MM.1S (cell line): Measurements from ENCODE around the gene RREB1.

Experiments used
- DNase-seq: peaks from one replicate; pipeline ENCODE4 v3.0.0-alpha.2; 2015
- H2AFZ ChIP-seq: fragments of 300-600 bp; sonication (generic); 2 replicates; pipeline ENCODE4 v1.6.0; 2016; ENCODE audit warnings: antibody characterized with exemption, low read length
- H3F3A ChIP-seq: fragments of 300-600 bp; sonication (generic); 2 replicates; pipeline ENCODE4 v1.6.1; 2016; ENCODE audit warnings: mild to moderate bottlenecking, antibody characterized with exemption, low read length, moderate library complexity, mixed read lengths; ENCODE audit not compliant: insufficient read depth
- H3K27ac ChIP-seq: fragments of 300-600 bp; sonication (generic); 2 replicates; pipeline ENCODE4 v1.5.1; 2016; ENCODE audit warnings: mild to moderate bottlenecking, low read length
- H3K27me3 ChIP-seq: fragments of 300-600 bp; sonication (generic); replicated peaks from 2 replicates; pipeline ENCODE4 v1.6.0; 2016; ENCODE audit warnings: low read length; ENCODE audit not compliant: insufficient read depth
- H3K36me3 ChIP-seq: fragments of 300-600 bp; sonication (generic); replicated peaks from 2 replicates; pipeline ENCODE4 v1.6.1; 2016; ENCODE audit warnings: mild to moderate bottlenecking, low read length, mixed read lengths; ENCODE audit not compliant: insufficient read depth
- H3K4me1 ChIP-seq: fragments of 300-600 bp; sonication (generic); 2 replicates; pipeline ENCODE4 v1.6.1; 2016; ENCODE audit warnings: low read length, mixed read lengths
- H3K4me2 ChIP-seq: fragments of 300-600 bp; sonication (generic); 2 replicates; pipeline ENCODE4 v1.6.0; 2016; ENCODE audit warnings: low read depth, low read length
- H3K4me3 ChIP-seq: fragments of 300-600 bp; sonication (generic); 2 replicates; pipeline ENCODE4 v1.5.1; 2016; ENCODE audit warnings: low read length, mixed read lengths
- H3K79me2 ChIP-seq: fragments of 300-600 bp; sonication (generic); 2 replicates; pipeline ENCODE4 v1.6.1; 2016; ENCODE audit warnings: mixed run types, low read length, mixed read lengths
- H3K9ac ChIP-seq: fragments of 300-600 bp; sonication (generic); 2 replicates; pipeline ENCODE4 v1.6.1; 2016; ENCODE audit warnings: low read length, mixed read lengths
- H3K9me2 ChIP-seq: fragments of 300-600 bp; sonication (generic); replicated peaks from 2 replicates; pipeline ENCODE4 v1.6.1; 2016; ENCODE audit warnings: mild to moderate bottlenecking, low read length, mixed read lengths; ENCODE audit not compliant: insufficient read depth
- H3K9me3 ChIP-seq: fragments of 300-600 bp; sonication (generic); replicated peaks from 2 replicates; pipeline ENCODE4 v1.6.1; 2016; ENCODE audit warnings: mild to moderate bottlenecking, low read length, mixed read lengths; ENCODE audit not compliant: insufficient read depth
- H4K20me1 ChIP-seq: fragments of 300-600 bp; sonication (generic); 2 replicates; pipeline ENCODE4 v1.6.1; 2016; ENCODE audit warnings: mild to moderate bottlenecking, low read length, moderate library complexity, mixed read lengths; ENCODE audit not compliant: insufficient read depth
- EZH2 ChIP-seq: fragments of 300-600 bp; sonication (generic); optimal IDR thresholded peaks from 2 replicates; pipeline ENCODE3; 2017; ENCODE audit warnings: low read depth, mild to moderate bottlenecking, antibody characterized with exemption, low read length, mixed read lengths
- EZH2phosphoT487 ChIP-seq: fragments of 300-600 bp; sonication (generic); IDR thresholded peaks from 2 replicates; pipeline ENCODE4 v1.6.1; 2018; ENCODE audit warnings: antibody characterized with exemption, low read length
- TF ChIP-seq, protein P1 (sequence below): fragments of 300-600 bp; sonication (generic); IDR thresholded peaks from 2 replicates; pipeline ENCODE4 v1.5.1; 2016; ENCODE audit warnings: antibody characterized with exemption, low read length, mixed read lengths

The RREB1 gene

DNA sequence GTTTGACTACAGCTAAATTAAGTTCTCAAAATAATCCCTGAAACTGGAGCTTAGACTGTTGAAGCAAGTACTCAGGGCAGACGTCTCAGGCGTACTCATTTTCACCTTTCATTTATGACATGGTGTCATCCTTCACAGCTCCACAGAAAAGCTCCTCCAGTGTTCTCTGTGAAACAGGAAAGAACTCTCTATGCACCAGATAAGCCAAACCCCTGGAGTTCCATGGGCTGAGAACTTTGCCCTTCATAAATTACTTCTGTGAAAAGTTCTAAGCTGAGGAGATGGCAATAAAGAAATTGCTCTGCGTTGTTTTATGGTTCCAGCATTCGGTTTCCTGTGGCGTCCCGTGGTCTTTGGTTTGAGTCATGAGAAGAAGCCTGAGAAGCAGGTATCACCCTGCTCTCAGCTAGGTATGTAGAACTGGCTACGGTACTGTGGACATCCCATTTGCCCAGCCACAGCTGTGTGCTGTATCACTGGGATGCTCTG is 20.2 kb upstream of the RREB1 start:
- Histone ChIP-seq H4K20me1 (no peaks in the 10 kb centered on the region), H3K79me2 (no peaks in the 10 kb centered on the region), H3K36me3 (no peaks in the 10 kb centered on the region), H3K4me2 (peak overlapping the region; percentile 78), H3K27me3 (peaks cover 7% of the 10 kb centered on the region), H3K9ac (peak overlapping the region; percentile 19; the same call in 1 of the 2 replicates), H3K4me1 (peaks cover 23% of the 10 kb centered on the region), H3K9me3 (no peaks in the 10 kb centered on the region), H3K9me2 (no peaks in the 10 kb centered on the region), H3K27ac (peak overlapping the region; percentile 50; the same call in 1 of the 2 replicates), H3F3A (peaks cover 24% of the 10 kb centered on the region), H2AFZ (peak overlapping the region; percentile 34), H3K4me3 (peak overlapping the region; percentile 52)
- TF ChIP-seq, protein P1, sequence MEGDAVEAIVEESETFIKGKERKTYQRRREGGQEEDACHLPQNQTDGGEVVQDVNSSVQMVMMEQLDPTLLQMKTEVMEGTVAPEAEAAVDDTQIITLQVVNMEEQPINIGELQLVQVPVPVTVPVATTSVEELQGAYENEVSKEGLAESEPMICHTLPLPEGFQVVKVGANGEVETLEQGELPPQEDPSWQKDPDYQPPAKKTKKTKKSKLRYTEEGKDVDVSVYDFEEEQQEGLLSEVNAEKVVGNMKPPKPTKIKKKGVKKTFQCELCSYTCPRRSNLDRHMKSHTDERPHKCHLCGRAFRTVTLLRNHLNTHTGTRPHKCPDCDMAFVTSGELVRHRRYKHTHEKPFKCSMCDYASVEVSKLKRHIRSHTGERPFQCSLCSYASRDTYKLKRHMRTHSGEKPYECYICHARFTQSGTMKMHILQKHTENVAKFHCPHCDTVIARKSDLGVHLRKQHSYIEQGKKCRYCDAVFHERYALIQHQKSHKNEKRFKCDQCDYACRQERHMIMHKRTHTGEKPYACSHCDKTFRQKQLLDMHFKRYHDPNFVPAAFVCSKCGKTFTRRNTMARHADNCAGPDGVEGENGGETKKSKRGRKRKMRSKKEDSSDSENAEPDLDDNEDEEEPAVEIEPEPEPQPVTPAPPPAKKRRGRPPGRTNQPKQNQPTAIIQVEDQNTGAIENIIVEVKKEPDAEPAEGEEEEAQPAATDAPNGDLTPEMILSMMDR: no peak
- TF ChIP-seq EZH2phosphoT487 (no peak), EZH2 (no peak)
- DNase-seq: peak; percentile 29

DNA sequence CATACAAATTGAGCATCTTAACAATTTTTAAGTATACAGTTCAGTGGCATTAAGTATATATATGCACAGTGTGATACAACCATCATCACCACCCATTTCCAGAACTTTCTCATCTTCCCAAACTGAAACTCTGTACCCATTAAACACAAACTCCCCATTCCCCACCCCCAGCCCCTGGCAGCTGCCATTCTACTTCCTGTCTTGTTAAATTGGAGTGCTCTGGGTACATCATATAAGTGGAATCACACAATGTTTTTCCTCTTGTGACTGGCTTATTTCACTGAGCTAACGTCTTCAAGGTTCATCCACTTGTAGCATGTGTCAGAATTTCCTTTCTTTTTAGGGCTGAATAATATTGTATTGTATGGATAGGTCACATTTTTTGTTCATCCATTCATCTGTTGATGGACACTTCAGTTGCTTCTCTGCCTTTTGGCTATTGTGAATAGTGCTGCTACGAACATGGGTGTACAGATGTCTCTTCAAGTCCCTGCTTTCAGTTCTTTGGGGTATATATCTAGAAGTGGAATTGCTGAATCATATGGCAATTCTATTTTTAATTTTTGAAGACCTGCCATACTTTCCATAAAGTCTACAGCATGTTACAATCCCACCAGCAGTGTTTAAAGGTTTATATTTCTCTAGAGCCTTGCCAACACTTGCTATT is 19.6 kb upstream of the RREB1 start:
- H2AFZ ChIP-seq: no peak overlapping the region
- no peak for DNase-seq
- H3K27ac ChIP-seq: no peak overlapping the region
- H4K20me1 ChIP-seq: no peaks in the 10 kb centered on the region
- peak overlapping the region; percentile 52; the same call in 1 of the 2 replicates for H3K4me3 ChIP-seq
- H3K9me3 ChIP-seq: no peaks in the 10 kb centered on the region
- H3F3A ChIP-seq: peaks cover 24% of the 10 kb centered on the region
- no peak overlapping the region for H3K9ac ChIP-seq
- H3K4me1 ChIP-seq: peaks cover 23% of the 10 kb centered on the region
- H3K79me2 ChIP-seq: no peaks in the 10 kb centered on the region
- TF ChIP-seq EZH2phosphoT487 (no peak), EZH2 (no peak)
- TF ChIP-seq, protein P1: no peak
- peaks cover 7% of the 10 kb centered on the region for H3K27me3 ChIP-seq
- no peaks in the 10 kb centered on the region for H3K9me2 ChIP-seq
- H3K4me2 ChIP-seq: peak overlapping the region; percentile 78
- no peaks in the 10 kb centered on the region for H3K36me3 ChIP-seq

DNA sequence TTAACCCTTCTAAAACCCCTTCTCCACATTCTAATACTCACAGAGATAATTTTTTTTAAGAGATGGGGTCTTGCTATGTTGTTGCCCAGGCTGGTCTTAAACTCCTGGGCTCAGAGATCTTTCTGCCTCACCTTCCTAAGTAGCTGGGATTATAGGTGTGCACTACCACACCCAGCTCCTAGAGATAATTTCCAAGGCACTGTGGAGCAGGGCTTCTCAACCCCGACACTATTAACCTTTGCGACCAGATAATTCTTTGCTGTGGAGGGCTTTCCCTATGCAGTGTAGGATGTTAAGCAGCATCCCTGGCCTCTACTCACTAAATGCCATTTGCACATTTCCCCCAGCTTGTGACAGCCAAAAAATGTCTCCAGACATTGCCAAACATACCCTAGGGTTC is 8.8 kb upstream of the RREB1 start:
- no peak for DNase-seq
- H3K4me1 ChIP-seq: no peaks in the 10 kb centered on the region
- H3K4me2 ChIP-seq: no peak overlapping the region
- no peaks in the 10 kb centered on the region for H3K9me2 ChIP-seq
- H3K36me3 ChIP-seq: no peaks in the 10 kb centered on the region
- no peaks in the 10 kb centered on the region for H3K9me3 ChIP-seq
- H4K20me1 ChIP-seq: no peaks in the 10 kb centered on the region
- H3K27ac ChIP-seq: no peak overlapping the region
- H3K79me2 ChIP-seq: no peaks in the 10 kb centered on the region
- H3K27me3 ChIP-seq: no peaks in the 10 kb centered on the region
- TF ChIP-seq, protein P1: no peak
- TF ChIP-seq EZH2phosphoT487: no peak
- H2AFZ ChIP-seq: no peak overlapping the region
- no peak overlapping the region for H3K9ac ChIP-seq
- H3F3A ChIP-seq: no peaks in the 10 kb centered on the region
- no peak overlapping the region for H3K4me3 ChIP-seq
